Ishikawa (cell line): ENCODE results near the gene RNF151.

ENCODE experiments used
- CEBPB ChIP-seq: IDR thresholded peaks from 2 replicates; pipeline ENCODE4 v1.6.1; 2012
- CREB1 ChIP-seq: IDR thresholded peaks from 2 replicates; pipeline ENCODE4 v1.6.1; 2012; ENCODE audit warnings: low read depth
- EGR1 ChIP-seq: IDR thresholded peaks from 2 replicates; pipeline ENCODE4 v1.6.1; 2012
- EP300 ChIP-seq: IDR thresholded peaks from 2 replicates; pipeline ENCODE4 v1.6.1; 2012; ENCODE audit warnings: borderline replicate concordance
- FOXM1 ChIP-seq: IDR thresholded peaks from 2 replicates; pipeline ENCODE4 v1.6.1; 2012; ENCODE audit warnings: low read depth, borderline replicate concordance
- MAX ChIP-seq: IDR thresholded peaks from 2 replicates; pipeline ENCODE4 v1.6.1; 2012
- NFIC ChIP-seq: IDR thresholded peaks from 2 replicates; pipeline ENCODE4 v1.6.1; 2012
- RAD21 ChIP-seq: IDR thresholded peaks from 2 replicates; pipeline ENCODE4 v1.6.1; 2012; ENCODE audit warnings: low read depth
- TAF1 ChIP-seq: IDR thresholded peaks from 2 replicates; pipeline ENCODE4 v1.6.1; 2012; ENCODE audit warnings: low read depth, mild to moderate bottlenecking
- TCF12 ChIP-seq: IDR thresholded peaks from 2 replicates; pipeline ENCODE4 v1.6.1; 2012; ENCODE audit warnings: low read depth
- TEAD4 ChIP-seq: IDR thresholded peaks from 2 replicates; pipeline ENCODE4 v1.6.1; 2012
- USF1 ChIP-seq: IDR thresholded peaks from 2 replicates; pipeline ENCODE4 v1.6.1; 2012
- YY1 ChIP-seq: IDR thresholded peaks from 2 replicates; pipeline ENCODE4 v1.6.1; 2012; ENCODE audit warnings: low read depth
- ZBTB7A ChIP-seq: IDR thresholded peaks from 2 replicates; pipeline ENCODE4 v1.6.1; 2012; ENCODE audit warnings: low read depth
- TF ChIP-seq, protein P1 (sequence below): IDR thresholded peaks from 2 replicates; pipeline ENCODE4 v1.6.1; 2012; ENCODE audit warnings: low read depth, mild to moderate bottlenecking

RNF151 gene

GRCh38 chr16:1938910-1939309, 27.7 kb upstream of the RNF151 start:
- TF ChIP-seq FOXM1 (no peak), CREB1 (no peak), EGR1 (no peak), EP300 (no peak), NFIC (no peak), USF1 (no peak), YY1 (no peak), MAX (no peak), TCF12 (no peak), TAF1 (no peak), CEBPB (no peak), ZBTB7A (no peak), RAD21 (no peak), TEAD4 (no peak)
- TF ChIP-seq, protein P1, sequence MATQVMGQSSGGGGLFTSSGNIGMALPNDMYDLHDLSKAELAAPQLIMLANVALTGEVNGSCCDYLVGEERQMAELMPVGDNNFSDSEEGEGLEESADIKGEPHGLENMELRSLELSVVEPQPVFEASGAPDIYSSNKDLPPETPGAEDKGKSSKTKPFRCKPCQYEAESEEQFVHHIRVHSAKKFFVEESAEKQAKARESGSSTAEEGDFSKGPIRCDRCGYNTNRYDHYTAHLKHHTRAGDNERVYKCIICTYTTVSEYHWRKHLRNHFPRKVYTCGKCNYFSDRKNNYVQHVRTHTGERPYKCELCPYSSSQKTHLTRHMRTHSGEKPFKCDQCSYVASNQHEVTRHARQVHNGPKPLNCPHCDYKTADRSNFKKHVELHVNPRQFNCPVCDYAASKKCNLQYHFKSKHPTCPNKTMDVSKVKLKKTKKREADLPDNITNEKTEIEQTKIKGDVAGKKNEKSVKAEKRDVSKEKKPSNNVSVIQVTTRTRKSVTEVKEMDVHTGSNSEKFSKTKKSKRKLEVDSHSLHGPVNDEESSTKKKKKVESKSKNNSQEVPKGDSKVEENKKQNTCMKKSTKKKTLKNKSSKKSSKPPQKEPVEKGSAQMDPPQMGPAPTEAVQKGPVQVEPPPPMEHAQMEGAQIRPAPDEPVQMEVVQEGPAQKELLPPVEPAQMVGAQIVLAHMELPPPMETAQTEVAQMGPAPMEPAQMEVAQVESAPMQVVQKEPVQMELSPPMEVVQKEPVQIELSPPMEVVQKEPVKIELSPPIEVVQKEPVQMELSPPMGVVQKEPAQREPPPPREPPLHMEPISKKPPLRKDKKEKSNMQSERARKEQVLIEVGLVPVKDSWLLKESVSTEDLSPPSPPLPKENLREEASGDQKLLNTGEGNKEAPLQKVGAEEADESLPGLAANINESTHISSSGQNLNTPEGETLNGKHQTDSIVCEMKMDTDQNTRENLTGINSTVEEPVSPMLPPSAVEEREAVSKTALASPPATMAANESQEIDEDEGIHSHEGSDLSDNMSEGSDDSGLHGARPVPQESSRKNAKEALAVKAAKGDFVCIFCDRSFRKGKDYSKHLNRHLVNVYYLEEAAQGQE = no peak

DNA sequence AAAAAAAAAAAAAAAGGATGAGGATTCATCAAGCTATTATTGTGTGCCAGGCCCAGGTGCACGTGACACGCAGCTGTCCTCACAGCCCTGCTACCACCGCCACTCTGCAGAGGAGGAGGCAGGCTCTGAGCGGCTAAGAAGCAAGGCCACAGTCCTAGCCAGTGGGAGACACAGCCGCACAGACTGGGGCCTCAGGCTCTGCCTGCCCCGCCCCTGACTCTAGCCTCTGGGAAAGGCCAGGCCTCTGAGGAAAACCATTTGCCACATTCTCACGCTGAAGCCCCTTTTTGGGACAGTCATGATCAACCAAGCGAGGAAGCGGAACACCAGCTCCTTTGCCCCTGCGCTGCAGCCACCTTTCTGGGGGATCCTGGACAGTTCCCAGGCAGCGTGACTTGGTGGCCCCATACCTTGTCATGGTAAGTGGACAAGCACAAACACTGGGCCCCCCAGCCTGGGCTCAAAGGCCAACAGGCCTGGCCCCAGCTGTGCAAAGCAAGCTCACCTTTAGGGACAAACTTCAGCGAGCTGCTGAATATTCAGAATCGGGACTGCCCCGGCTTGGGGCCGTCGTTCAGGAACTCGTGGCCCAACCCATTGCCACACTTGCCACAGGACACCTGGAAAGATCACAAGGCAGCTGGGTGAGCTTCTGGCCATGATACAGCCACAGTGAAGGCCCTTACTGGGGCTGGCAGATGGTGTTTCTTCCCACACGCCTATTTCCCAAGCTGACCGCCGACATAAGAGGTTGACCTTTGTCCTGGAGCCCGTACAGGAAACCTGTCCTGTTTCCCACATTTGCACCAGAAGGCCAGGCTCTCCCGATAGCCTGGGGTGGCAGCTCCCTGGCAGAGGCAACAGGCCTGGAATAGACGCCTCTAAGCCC, 26.1 kb upstream of the RNF151 start:
- TF ChIP-seq CEBPB = no peak

DNA sequence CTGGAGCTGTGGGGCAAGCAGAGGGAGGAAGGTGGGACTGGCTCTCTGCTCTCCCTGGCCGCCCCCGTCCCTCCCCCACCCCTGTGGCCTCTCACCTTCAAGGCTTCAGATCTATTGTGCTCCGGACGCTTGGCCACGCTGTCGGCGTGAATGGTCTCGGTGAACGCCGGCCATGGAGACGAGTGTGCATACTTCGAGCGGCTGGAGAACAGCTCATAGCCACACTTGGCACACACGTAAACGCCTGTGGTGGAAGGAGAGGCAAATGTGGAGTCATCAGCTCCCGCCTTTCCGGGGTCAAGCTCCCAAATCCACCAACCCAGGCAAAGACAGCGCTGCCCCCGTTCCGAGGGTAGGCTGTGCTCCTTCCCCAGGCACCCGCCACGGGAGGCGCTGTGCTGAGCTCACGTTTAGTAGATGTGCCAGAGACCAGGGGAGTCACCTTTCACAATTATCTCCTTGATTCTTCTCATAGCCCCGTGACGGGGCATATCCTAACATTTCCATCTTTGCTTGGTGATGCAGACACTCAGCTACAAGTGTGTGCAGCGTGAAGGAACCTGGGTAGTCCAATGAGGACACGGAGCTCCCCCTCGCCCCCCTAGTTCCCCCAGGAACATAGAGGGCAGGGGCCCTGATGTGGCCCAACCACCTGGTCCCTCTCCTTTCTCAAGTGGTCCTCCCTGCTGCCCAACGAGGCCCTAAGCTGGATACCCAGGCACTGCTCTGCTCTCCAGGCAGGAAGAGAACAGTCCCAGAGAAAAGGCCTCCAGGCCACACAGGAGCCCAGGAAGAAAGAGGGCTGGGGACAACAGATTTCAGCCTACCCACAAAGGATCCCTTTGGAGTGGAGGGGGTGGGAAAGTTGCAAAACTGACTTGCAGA, 25.3 kb upstream of the RNF151 start:
- no peak for TF ChIP-seq YY1
- TF ChIP-seq EP300 = no peak
- no peak for TF ChIP-seq USF1
- TF ChIP-seq TEAD4 = no peak
- TF ChIP-seq NFIC = no peak
- TF ChIP-seq TAF1 = no peak
- TF ChIP-seq CEBPB = no peak
- no peak for TF ChIP-seq EGR1
- TF ChIP-seq, protein P1 = no peak
- no peak for TF ChIP-seq FOXM1
- no peak for TF ChIP-seq CREB1

- TF ChIP-seq FOXM1 (no peak), ZBTB7A (peak; percentile 26; the same call in 1 of the 2 replicates), USF1 (no peak)
Observed at GRCh38 chr16:1942047-1942809, 24.4 kb upstream of the RNF151 start.

GRCh38 chr16:1942810-1943726, 23.6 kb upstream of the RNF151 start, which contains the start of gene MSRB1:
MSRB1 (minus strand) TSS chr16:1943199; CDS start chr16:1943156, 43 bp downstream.
- TF ChIP-seq CEBPB = no peak
- peak; percentile 36; the same call in 1 of the 2 replicates for TF ChIP-seq NFIC
- no peak for TF ChIP-seq TEAD4
- TF ChIP-seq RAD21 = no peak
- TF ChIP-seq, protein P1 = no peak
- TF ChIP-seq YY1 = peak; percentile 76; the same call in 1 of the 2 replicates
- TF ChIP-seq ZBTB7A = peak; percentile 80
- TF ChIP-seq TCF12 = no peak
- TF ChIP-seq FOXM1 = no peak
- TF ChIP-seq EP300 = no peak
- TF ChIP-seq CREB1 = no peak
- TF ChIP-seq TAF1 = peak; percentile 83
- peak; percentile 64 for TF ChIP-seq EGR1
- peak; percentile 87 for TF ChIP-seq MAX
- TF ChIP-seq USF1 = no peak
